GM18511 (cell line): ENCODE data around the gene TAF4.
"Not testable (repeated sequence)": the region's sequence is repeated elsewhere in the genome, so short reads cannot be mapped to it uniquely, and the experiment has no call there.

ENCODE experiments used
- ATAC-seq: cut with Tn5 transposase; IDR thresholded peaks from one replicate; pipeline ENCODE4 v1.9.1; 2021; ENCODE audit warnings: mild to moderate bottlenecking, moderate library complexity; ENCODE audit not compliant: unreplicated experiment

Gene TAF4

GRCh38 chr20:62007127-62007647 lies 58.5 kb downstream of the TAF4 start:
- no peak for ATAC-seq

- no peak for ATAC-seq
Measured at GRCh38 chr20:62006482-62006881, 59.2 kb downstream of the TAF4 start.

- ATAC-seq = no peak
Measured at GRCh38 chr20:62004614-62005013, 61.1 kb downstream of the TAF4 start.

GRCh38 chr20:62003567-62004405 lies 61.9 kb downstream of the TAF4 start:
- ATAC-seq = no peak

GRCh38 chr20:62002882-62003480 lies 62.7 kb downstream of the TAF4 start:
- no peak for ATAC-seq

- no peak for ATAC-seq
Measured at GRCh38 chr20:62001178-62001715, 64.4 kb downstream of the TAF4 start.

- ATAC-seq = no peak
Measured at GRCh38 chr20:61998343-61999121, 67.1 kb downstream of the TAF4 start.

GRCh38 chr20:61997891-61998290 lies 67.8 kb downstream of the TAF4 start:
- no peak for ATAC-seq

- no peak for ATAC-seq
Measured at GRCh38 chr20:61997372-61997771, 68.3 kb downstream of the TAF4 start.

- no peak for ATAC-seq
Measured at GRCh38 chr20:61994546-61994945, 71.1 kb downstream of the TAF4 start.

- ATAC-seq = no peak
Measured at GRCh38 chr20:61993058-61993457, 72.6 kb downstream of the TAF4 start.

GRCh38 chr20:61991476-61991875 lies 74.2 kb downstream of the TAF4 start:
- ATAC-seq = no peak

GRCh38 chr20:61990484-61990883 lies 75.2 kb downstream of the TAF4 start:
- no peak for ATAC-seq

- no peak for ATAC-seq
Measured at GRCh38 chr20:61989741-61990140, 75.9 kb downstream of the TAF4 start.

GRCh38 chr20:61988665-61989064 lies 77.0 kb downstream of the TAF4 start:
- no peak for ATAC-seq

- ATAC-seq = no peak
Measured at GRCh38 chr20:61986762-61987321, 78.8 kb downstream of the TAF4 start.

- ATAC-seq = no peak
Measured at GRCh38 chr20:61985096-61985495, 80.6 kb downstream of the TAF4 start.

GRCh38 chr20:61984431-61984830 lies 81.2 kb downstream of the TAF4 start:
- not testable (repeated sequence) for ATAC-seq

GRCh38 chr20:61983965-61984364 lies 81.7 kb downstream of the TAF4 start:
- no peak for ATAC-seq

GRCh38 chr20:61982951-61983315 lies 82.7 kb downstream of the TAF4 start:
- ATAC-seq = no peak
